AG09319 (cell line): ENCODE results near the gene KCTD10.

Experiments
- DNase-seq: peaks from one replicate; pipeline ENCODE4 v3.0.0-alpha.2; 2010; ENCODE audit warnings: low read depth; ENCODE audit errors: extremely low read depth
- CTCF ChIP-seq: IDR thresholded peaks from 2 replicates; pipeline ENCODE4 v1.5.1; 2011; ENCODE audit warnings: low read depth, mild to moderate bottlenecking, inconsistent platforms, low read length, moderate library complexity

The KCTD10 gene

GRCh38 chr12:109495012-109495411 is 17.9 kb upstream of the KCTD10 start:
- no peak for TF ChIP-seq CTCF
- no peak for DNase-seq

GRCh38 chr12:109494348-109494881 is 17.3 kb upstream of the KCTD10 start:
- no peak for TF ChIP-seq CTCF
- DNase-seq = no peak

GRCh38 chr12:109493938-109494337 is 16.8 kb upstream of the KCTD10 start:
- no peak for DNase-seq
- no peak for TF ChIP-seq CTCF

GRCh38 chr12:109493090-109493489 is 16.0 kb upstream of the KCTD10 start:
- no peak for TF ChIP-seq CTCF

GRCh38 chr12:109492371-109492770 is 15.3 kb upstream of the KCTD10 start:
- DNase-seq = no peak
- TF ChIP-seq CTCF = no peak

More at GRCh38 chr12:109493090-109493489, 16.0 kb upstream of the KCTD10 start:
- DNase-seq = no peak

- DNase-seq = no peak
- TF ChIP-seq CTCF = no peak
Observed at GRCh38 chr12:109491671-109492070, 14.6 kb upstream of the KCTD10 start.

- TF ChIP-seq CTCF = no peak
Observed at GRCh38 chr12:109489955-109490565, 13.0 kb upstream of the KCTD10 start.

More at GRCh38 chr12:109489955-109490565, 13.0 kb upstream of the KCTD10 start:
- DNase-seq = no peak
